Colonic mucosa (tissue), 4 donors: ENCODE measurements around the gene OR1E2. TPM values are rescaled to one million over a fixed set of nuclear protein-coding genes. Genes with fewer than 3 reads are reported as not detected.
A peak's percentile ranks its signal among the peaks of the same experiment; 100 is the strongest.
"Not testable (repeated sequence)": the region's sequence is repeated elsewhere in the genome, so short reads cannot be mapped to it uniquely, and the experiment has no call there.

Experiments
- DNase-seq: peaks from one replicate; pipeline ENCODE4 v3.0.0-alpha.2; 2020
- H3K27ac ChIP-seq: fragments of 200-600 bp; one replicate; pipeline ENCODE4 v1.8.0; 2021
- H3K27me3 ChIP-seq: fragments of 200-600 bp; one replicate; pipeline ENCODE4 v1.8.0; 2021
- H3K36me3 ChIP-seq: fragments of 200-600 bp; one replicate; pipeline ENCODE4 v1.8.0; 2021
- H3K4me1 ChIP-seq: fragments of 200-600 bp; one replicate; pipeline ENCODE4 v1.8.0; 2021; ENCODE audit warnings: mild to moderate bottlenecking
- H3K4me3 ChIP-seq: fragments of 200-600 bp; one replicate; pipeline ENCODE4 v1.8.0; 2021
- H3K9ac ChIP-seq, 2 donors: one replicate each; pipeline ENCODE4 v1.7.0; 2013; ENCODE audit warnings: control low read depth in 2 of 2, low read depth in 2 of 2, low read length in 2 of 2
- H3K9me3 ChIP-seq: fragments of 200-600 bp; one replicate; pipeline ENCODE4 v1.8.0; 2021
- intact Hi-C: fragments of 100-400 bp; cut with DNase I; formaldehyde crosslinking; loops from one replicate; pipeline ENCODE4 v1.14.1; 2022
- total RNA-seq, 2 donors: library from RNA; stranded (reverse); fragmentation: NEBNext Ultra II Directional in 1 of 2; extraction: Animal tissue kit (Norgen Biotek cat#: 25700) in 1 of 2; gene quantifications; one replicate each; pipeline ENCODE4 v1.2.1, GENCODE V29; 2021
- TF ChIP-seq, protein P1 (sequence below): fragments of 200-600 bp; IDR thresholded peaks from one replicate; pipeline ENCODE4 v1.8.0; 2022; ENCODE audit warnings: antibody characterized with exemption, mild to moderate bottlenecking
- donor health status: healthy.
- donor health status: DM: no; HTN: no; CAD: no.
- donor health status: DM: no; HTN: no; CAD: no.

Gene OR1E2
- total RNA-seq, 2 donors from 2014 or later: not detected

DNA sequence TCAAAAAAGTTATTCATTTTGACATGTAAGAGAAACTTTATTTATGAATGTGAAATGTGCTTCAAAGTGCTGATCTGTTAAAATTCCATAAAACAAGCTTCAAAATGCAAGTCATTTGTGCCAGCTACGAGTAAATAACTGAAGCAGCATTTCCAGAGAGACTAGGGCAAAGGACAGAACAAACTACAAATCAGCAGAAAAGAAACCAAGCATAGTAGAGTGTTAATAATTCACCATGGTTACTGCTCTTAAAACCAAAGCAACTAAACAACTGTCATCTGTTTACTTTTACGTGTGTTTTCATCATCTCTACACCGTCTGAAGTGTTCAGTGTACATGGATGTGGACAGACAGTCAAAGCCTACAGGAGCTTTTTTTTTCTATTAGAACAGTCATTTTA lies 40.6 kb upstream of the OR1E2 start:
- no peak for DNase-seq
- no peaks in the 10 kb centered on the region for H3K9me3 ChIP-seq
- TF ChIP-seq, protein P1, sequence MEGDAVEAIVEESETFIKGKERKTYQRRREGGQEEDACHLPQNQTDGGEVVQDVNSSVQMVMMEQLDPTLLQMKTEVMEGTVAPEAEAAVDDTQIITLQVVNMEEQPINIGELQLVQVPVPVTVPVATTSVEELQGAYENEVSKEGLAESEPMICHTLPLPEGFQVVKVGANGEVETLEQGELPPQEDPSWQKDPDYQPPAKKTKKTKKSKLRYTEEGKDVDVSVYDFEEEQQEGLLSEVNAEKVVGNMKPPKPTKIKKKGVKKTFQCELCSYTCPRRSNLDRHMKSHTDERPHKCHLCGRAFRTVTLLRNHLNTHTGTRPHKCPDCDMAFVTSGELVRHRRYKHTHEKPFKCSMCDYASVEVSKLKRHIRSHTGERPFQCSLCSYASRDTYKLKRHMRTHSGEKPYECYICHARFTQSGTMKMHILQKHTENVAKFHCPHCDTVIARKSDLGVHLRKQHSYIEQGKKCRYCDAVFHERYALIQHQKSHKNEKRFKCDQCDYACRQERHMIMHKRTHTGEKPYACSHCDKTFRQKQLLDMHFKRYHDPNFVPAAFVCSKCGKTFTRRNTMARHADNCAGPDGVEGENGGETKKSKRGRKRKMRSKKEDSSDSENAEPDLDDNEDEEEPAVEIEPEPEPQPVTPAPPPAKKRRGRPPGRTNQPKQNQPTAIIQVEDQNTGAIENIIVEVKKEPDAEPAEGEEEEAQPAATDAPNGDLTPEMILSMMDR: no peak
- no peak overlapping the region for H3K27ac ChIP-seq
- H3K4me3 ChIP-seq: no peak overlapping the region
- no peaks in the 10 kb centered on the region for H3K36me3 ChIP-seq
- no peaks in the 10 kb centered on the region for H3K4me1 ChIP-seq
- intact Hi-C loops: no loop called here
- H3K27me3 ChIP-seq: no peaks in the 10 kb centered on the region
- peak overlapping the region in 1 of 2 donors; percentile 15 for H3K9ac ChIP-seq

DNA sequence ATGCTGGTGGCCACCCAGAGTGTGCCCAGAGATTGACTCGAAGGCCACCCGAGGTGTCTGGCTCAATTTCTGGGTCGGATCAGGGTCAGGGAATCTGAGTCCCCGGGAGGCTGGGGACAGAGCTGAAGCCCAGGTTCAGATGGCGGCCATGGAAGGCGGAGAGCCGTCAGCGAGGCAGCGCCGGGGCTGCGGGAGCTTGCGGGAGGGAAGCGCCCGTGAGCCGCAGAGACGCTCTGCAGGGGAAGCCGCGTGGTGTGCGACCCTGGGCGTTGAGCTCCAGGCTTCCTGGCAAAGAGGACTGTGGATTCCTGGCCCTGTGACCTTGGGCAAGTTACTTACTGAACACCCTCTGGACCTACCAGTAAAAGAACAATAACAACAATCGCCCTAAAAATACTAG lies 38.5 kb upstream of the OR1E2 start:
- intact Hi-C loops: no loop called here
- Histone ChIP-seq H3K4me3 (no peak overlapping the region), H3K4me1 (no peaks in the 10 kb centered on the region), H3K36me3 (no peaks in the 10 kb centered on the region), H3K27ac (no peak overlapping the region), H3K27me3 (no peaks in the 10 kb centered on the region), H3K9ac (no peak overlapping the region), H3K9me3 (no peaks in the 10 kb centered on the region)
- TF ChIP-seq, protein P1: no peak
- no peak for DNase-seq

DNA sequence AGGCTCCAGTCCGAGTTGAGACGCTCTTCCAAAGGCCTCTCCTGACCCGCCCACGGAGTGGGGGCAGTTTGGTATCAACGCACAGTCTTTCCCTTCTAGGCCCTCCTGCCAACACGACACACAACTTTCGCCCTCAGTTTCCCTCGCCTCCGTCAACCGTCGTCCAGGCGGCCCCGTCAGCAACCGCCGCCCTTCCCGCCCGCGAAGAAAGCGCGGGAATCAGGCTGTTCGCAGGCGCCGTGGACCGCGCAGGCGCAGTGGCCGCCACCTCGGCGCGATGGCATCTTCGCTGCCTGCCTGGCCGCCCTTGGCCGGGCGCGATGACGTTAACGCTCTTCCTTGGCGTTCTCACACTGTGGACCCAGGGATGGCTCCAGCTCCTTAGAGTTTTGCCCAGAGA lies 38.0 kb upstream of the OR1E2 start, which contains the start of gene SPATA22:
Gene SPATA22, minus strand, starts transcription at position 221 of the 400 bp plus-strand sequence. CDS start 2,494 bp downstream, outside the sequence.
- DNase-seq: no peak

DNA sequence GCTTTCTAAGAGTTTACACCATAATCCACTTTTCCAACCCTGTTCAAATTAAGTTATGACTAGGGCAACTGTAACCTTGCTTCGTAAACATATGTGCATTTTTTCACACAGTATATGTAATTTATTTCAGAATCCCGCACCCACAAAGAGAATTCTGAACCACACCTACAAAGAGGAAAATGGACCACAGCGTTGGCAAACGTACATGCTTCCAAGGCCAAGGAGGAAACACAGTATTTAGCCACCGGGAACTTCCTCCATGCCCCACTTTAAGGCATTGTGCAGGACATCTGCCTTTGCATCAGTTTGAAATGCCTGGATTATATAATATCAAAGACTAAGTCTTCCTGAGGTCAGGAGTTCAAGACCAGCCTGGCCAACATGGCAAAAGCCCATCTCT lies 35.9 kb upstream of the OR1E2 start:
- no peaks in the 10 kb centered on the region for H3K36me3 ChIP-seq
- no peaks in the 10 kb centered on the region for H3K4me1 ChIP-seq
- H3K27ac ChIP-seq: no peak overlapping the region
- H3K9me3 ChIP-seq: no peaks in the 10 kb centered on the region
- intact Hi-C loops: no loop called here
- no peak for DNase-seq
- no peak overlapping the region for H3K4me3 ChIP-seq
- no peak overlapping the region for H3K9ac ChIP-seq
- no peaks in the 10 kb centered on the region for H3K27me3 ChIP-seq
- TF ChIP-seq, protein P1: no peak

More for the DNA sequence above, 38.0 kb upstream of the OR1E2 start, which contains the start of gene SPATA22:
- Histone ChIP-seq H3K27ac (no peak within 1 kb of the TSS), H3K9me3 (no peaks in the 10 kb centered on the region), H3K4me3 (no peak within 1 kb of the TSS), H3K27me3 (no peaks in the 10 kb centered on the region), H3K36me3 (no peaks in the 10 kb centered on the region), H3K4me1 (no peaks in the 10 kb centered on the region), H3K9ac (no peak within 1 kb of the TSS)
- intact Hi-C loops: no loop called here
- TF ChIP-seq, protein P1: no peak

DNA sequence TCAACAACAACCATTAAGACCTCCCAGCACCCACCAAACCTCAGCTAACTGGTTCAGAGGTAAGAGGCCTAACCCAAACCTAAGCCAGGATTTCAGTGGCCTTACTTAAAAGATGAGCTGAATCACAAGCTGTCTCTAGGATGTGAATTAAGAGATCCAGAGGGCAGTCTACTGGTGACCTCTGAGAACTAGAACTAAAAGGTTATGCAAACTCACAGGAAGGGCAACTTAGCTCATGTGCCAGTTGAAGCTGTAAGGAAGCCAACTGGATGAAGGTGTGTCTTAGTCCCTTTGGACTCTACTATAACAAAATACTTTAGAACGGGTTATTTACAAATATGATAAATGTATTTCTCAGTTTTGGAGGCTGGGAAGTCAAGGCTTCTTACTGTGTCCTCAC lies 32.7 kb upstream of the OR1E2 start:
- intact Hi-C loops, H3K27me3 ChIP-seq, H3K27ac ChIP-seq, H3K9ac ChIP-seq, H3K9me3 ChIP-seq, H3K36me3 ChIP-seq, H3K4me3 ChIP-seq, H3K4me1 ChIP-seq, DNase-seq: not testable (repeated sequence)

DNA sequence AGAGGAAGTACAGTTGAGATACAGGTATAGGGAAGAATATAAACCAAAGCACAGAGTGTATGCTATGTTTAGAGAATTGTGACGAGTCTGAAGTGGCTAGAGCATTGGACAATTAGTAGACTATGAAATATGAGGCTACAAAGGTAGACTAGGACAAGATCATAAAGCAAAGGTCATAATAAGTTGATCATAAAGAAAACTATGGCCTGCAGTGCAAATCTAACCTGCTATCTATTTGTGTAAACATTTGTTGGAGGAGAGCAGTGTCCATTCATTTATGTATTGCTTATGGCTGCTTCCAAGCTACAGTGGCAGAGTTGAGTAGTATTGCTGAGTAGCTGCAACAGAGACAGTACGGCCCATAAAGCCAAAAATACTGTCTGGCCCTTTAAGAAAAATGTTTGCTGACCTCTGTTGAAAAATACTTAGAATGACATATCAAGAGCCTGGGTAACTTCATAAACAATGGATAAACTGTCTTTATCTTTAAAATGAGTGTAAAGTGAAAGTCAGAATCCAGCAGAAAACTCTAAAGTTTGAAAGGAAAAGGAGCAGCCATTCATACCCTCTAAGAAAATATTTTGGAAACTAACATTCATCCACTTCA lies 14.5 kb upstream of the OR1E2 start:
- Histone ChIP-seq H3K36me3 (no peaks in the 10 kb centered on the region), H3K9ac (no peak overlapping the region), H3K4me1 (no peaks in the 10 kb centered on the region), H3K4me3 (no peak overlapping the region), H3K27ac (peak overlapping the region; percentile 2), H3K27me3 (no peaks in the 10 kb centered on the region), H3K9me3 (no peaks in the 10 kb centered on the region)
- TF ChIP-seq, protein P1: no peak
- intact Hi-C loops: no loop called here
- DNase-seq: no peak
